Measurements from ENCODE around the gene CHAT.

- TF ChIP-seq POLR2A (IDR thresholded peaks at IDR 0.05) = no peak
- TF ChIP-seq, protein P1, sequence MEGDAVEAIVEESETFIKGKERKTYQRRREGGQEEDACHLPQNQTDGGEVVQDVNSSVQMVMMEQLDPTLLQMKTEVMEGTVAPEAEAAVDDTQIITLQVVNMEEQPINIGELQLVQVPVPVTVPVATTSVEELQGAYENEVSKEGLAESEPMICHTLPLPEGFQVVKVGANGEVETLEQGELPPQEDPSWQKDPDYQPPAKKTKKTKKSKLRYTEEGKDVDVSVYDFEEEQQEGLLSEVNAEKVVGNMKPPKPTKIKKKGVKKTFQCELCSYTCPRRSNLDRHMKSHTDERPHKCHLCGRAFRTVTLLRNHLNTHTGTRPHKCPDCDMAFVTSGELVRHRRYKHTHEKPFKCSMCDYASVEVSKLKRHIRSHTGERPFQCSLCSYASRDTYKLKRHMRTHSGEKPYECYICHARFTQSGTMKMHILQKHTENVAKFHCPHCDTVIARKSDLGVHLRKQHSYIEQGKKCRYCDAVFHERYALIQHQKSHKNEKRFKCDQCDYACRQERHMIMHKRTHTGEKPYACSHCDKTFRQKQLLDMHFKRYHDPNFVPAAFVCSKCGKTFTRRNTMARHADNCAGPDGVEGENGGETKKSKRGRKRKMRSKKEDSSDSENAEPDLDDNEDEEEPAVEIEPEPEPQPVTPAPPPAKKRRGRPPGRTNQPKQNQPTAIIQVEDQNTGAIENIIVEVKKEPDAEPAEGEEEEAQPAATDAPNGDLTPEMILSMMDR (IDR thresholded peaks at IDR 0.05 in 4 of 5, conservative IDR thresholded peaks at IDR 0.05 in 1 of 5) = no peak
Observed at GRCh38 chr10:49688920-49689319, 75.1 kb downstream of the CHAT start.

All from gastrocnemius medialis (tissue), 4 donors.